Loucy (cell line): ENCODE data around the gene TUBB6.

Experiments used
- CTCF ChIP-seq: fragments of 200-600 bp; sonication (generic); conservative IDR thresholded peaks from 2 replicates; pipeline ENCODE4 v1.5.1; 2014; ENCODE audit warnings: mild to moderate bottlenecking, antibody characterized with exemption, low read length
- EZH2phosphoT487 ChIP-seq: fragments of 200-600 bp; IDR thresholded peaks from 2 replicates; pipeline ENCODE4 v1.6.1; 2018; ENCODE audit warnings: antibody characterized with exemption, mild to moderate bottlenecking, moderate library complexity, borderline replicate concordance

DNA sequence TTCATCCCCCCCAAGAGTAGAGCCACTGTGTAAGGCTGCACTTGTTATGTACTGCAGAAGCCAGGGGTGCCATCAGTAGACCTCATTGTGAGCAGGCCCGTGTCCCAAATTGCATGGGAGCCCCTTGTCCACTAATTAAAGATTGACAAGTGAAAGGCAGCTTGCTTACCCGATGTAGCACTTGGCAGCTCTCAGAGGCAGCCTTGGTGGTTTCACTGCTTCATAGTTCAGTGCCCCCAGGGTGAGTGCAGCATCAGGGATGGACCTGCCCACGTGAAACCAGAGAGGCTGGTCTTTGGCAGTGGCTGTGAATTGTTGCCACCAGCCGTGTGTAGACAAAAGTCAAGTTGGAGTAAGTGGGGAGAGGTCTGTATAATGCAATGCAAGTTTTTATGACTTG lies 13.3 kb downstream of the TUBB6 start:
- TF ChIP-seq CTCF (no peak), EZH2phosphoT487 (no peak)
